DMS153 (cell line): ENCODE results near the gene CBR4.
"Not testable (repeated sequence)": the region's sequence is repeated elsewhere in the genome, so short reads cannot be mapped to it uniquely, and the experiment has no call there.

Source experiments
- DNase-seq: peaks from one replicate; lab custom pipeline; 2025; lab: John Stamatoyannopoulos, UW

The CBR4 gene

DNA sequence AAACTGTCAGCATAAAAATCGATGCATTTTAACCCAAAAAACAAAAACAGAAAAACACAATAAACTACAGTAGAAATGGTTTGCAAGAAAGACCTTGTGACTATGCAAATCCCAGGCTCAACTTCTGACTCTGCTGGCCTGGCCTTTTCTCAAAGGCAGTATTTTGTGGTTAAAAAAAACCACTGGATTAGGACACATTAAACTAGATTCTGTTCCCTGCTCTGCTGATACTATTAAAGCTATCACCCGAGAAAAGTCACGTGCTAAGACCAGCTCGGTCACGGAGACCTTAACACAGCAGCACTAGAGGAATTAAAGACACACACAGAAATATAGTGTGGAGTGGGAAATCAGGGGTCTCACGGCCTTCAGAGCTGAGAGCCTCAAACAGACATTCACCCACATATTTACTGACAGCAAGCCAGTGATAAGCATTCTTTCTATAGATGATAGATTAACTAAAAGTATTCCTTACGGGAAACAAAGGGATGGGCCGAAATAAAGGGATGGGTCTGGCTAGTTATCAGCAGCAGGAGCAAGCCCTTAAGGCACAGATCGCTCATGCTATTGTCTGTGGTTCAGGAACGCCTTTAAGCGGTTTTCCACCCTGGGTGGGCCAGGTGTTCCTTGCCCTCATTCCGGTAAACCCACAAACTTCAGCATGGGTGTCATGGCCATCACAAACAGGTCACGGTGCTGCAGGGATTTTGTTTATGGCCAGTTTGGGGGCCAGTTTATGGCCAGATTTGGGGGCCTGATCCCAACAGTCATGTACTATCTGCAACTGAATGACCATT is 16.1 kb downstream of the CBR4 start:
- DNase-seq, result no peak

GRCh38 chr4:168992952-168993482 is 17.0 kb downstream of the CBR4 start:
- DNase-seq, result not testable (repeated sequence)

DNA sequence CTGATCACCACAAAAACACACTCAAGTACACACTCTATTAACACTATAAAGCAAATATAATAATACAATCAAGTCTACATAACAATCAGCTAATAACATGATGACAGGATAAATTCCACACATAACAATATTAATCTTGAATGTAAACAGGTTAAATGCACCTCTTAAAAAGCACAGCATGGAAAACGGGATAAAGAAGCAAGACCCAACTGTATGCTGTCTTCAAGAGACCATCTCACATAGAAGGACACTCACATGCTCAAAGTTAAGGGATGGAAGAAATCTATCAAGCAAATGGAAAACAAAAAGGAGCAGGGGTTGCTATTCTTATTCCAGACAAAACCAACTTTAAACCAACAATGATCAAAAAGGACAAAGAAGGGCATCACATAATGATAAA is 28.1 kb downstream of the CBR4 start:
- no peak for DNase-seq

GRCh38 chr4:168981460-168981859 is 28.6 kb downstream of the CBR4 start:
- no peak for DNase-seq

- no peak for DNase-seq
Measured at GRCh38 chr4:168979338-168979737, 30.7 kb downstream of the CBR4 start.

DNA sequence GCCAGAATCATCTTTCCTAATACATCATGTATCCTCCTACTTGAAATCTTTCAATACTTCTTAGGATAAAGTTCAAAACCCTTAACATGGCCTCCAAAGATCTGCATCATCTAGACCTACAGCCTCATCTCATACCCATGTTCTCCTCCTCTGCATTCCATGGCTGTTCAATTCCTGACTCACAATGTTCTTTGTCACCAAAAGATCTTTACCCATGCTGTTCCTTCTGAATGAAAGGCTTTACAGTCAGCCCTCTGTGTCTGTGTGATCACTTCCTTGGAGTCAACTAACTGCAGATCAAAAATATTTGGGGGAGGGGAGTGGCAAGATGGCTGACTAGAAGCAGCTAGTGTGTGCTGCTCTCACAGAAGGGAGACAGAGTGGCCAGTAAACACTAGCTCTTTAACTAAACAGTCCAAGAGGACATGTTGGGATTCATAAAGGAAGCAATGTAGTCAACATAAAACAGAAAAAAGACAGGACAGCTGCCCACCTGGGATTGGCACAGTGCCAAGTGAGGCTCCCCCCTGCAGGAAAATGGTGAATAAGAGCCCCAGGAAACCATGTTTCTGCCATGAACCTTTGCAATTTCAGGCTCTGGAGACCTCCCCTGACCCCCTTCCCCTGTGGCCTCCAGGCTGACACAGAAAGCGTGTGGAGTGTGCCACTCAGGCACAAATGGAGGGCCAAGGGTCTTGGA is 31.9 kb downstream of the CBR4 start:
- DNase-seq, result no peak

DNA sequence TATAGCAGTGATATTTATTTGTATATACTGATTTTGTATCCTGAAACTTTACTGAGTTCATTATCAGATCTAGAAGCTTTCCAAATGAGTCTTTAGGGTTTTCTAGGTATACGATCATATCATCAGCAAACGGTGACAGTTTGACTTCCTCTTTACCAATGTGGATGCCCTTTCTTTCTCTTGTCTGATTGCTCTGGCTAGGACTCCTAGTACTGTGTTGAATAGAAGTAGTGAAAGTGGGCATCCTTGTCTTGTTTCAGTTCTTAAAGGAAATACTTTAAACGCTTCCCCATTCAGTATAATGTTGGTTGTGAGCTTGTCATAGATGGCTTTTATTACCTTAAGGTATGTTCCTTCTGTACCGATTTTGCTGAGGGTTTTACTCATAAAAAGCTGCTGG is 37.5 kb downstream of the CBR4 start:
- no peak for DNase-seq

GRCh38 chr4:168960716-168961115 is 49.3 kb downstream of the CBR4 start:
- DNase-seq, result no peak

GRCh38 chr4:168955674-168956073 is 54.4 kb downstream of the CBR4 start:
- no peak for DNase-seq

DNA sequence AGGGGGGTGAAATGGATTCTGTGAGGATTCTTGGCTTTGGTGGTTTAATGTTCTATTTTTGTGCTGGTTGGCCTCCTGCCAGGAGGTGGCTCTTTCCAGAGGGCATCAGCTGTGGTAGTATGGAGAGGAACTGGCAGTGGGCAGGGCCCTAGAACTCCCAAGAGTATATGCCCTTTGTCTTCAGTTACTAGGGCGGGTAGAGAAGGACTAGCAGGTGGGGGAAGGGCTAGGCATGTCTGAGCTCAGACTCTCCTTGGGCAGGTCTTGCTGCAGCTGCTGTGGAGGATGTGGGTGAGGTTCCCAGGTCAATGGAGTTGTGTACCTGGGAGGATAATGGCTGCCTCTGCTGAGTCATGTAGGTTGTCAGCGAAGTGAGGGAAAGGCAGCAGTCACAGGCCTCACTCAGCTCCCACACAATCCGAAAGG is 57.2 kb downstream of the CBR4 start:
- DNase-seq, result peak; percentile 75

- DNase-seq, result no peak
Measured at GRCh38 chr4:168945291-168945690, 64.8 kb downstream of the CBR4 start.

- DNase-seq, result no peak
Measured at GRCh38 chr4:168942985-168943384, 67.1 kb downstream of the CBR4 start.
